ENCODE data around the gene AURKAIP1. TPM values are rescaled to one million over a fixed set of nuclear protein-coding genes. Genes with fewer than 3 reads are reported as not detected.

The AURKAIP1 gene
- total and polyA plus RNA-seq, 2 of the 13 experiments (the other 11 are each of a cell fraction or from before 2014, with no cell fraction given), result 69.5 to 175 TPM

DNA sequence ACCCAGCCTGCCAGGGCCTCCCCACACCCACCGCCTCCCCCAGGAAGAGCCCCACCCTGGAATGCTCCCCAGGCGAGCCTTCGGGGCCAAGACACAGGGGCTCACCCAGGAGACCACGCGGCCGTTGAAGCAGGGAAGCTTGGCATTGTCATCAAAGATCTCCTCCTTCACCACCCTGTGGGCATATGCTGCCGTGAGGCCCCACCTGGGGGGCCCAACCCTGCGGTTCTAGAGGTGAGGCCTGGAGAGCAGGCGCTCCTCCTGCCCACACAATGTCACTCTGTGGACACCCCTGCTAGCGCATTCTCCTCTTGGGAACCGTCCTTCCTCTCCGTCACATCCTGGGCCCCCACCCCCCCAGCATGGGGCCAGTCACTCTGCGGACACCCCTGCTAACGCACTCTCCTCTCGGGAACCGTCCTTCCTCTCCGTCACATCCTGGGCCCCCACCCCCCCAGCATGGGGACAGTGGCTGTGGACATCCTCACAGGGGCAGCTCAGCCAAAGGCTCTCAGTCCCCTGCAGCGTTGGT is 32.4 kb downstream of the AURKAIP1 start (continued):
- TF ChIP-seq, protein P1, sequence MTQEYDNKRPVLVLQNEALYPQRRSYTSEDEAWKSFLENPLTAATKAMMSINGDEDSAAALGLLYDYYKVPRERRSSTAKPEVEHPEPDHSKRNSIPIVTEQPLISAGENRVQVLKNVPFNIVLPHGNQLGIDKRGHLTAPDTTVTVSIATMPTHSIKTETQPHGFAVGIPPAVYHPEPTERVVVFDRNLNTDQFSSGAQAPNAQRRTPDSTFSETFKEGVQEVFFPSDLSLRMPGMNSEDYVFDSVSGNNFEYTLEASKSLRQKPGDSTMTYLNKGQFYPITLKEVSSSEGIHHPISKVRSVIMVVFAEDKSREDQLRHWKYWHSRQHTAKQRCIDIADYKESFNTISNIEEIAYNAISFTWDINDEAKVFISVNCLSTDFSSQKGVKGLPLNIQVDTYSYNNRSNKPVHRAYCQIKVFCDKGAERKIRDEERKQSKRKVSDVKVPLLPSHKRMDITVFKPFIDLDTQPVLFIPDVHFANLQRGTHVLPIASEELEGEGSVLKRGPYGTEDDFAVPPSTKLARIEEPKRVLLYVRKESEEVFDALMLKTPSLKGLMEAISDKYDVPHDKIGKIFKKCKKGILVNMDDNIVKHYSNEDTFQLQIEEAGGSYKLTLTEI (CRISPR knock-in tag; conservative IDR thresholded peaks at IDR 0.05), result no peak
- no peak for TF ChIP-seq MLLT10 (CRISPR knock-in tag; IDR thresholded peaks at IDR 0.05)

DNA sequence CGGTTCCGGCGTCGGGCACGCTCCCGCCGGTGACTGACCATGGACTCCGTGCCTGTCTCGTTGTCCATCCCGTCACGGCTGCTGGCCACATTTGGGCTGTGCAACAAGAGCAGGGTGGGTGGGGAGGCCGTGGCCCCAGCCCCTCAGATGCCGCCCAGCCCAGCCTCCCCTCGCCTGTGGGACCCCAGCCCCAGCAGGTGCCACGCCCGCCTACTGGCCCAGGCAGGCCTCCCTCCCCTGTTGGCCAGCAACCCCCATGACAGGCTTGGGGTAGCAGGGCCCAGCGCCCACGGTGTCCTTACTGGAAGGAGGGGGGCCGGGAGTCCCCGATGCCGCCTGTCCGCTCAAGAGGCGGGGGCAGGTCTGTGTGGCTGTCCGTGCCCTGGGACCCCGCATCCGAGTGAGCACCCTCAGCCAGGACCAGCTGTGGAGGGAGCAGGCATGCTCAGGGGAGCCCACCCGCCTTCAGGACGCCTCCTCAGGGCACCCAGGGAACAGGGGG is 32.9 kb downstream of the AURKAIP1 start:
- no peak for ATAC-seq
- Histone ChIP-seq H3K79me2 (ENCODE audit: insufficient read depth, low read length) (peaks cover 32% of the 10 kb centered on the region), H3K4me3 (replicated peaks in 1 of 3; ENCODE audit: insufficient read depth in 1 of 3, low read depth in 2 of 3, low read length in 3 of 3) (no peak overlapping the region), H3K36me3 (replicated peaks in 1 of 2; ENCODE audit: control insufficient read depth in 1 of 2, insufficient read depth in 2 of 2, low read length in 2 of 2) (peaks cover 13 to 26% of the 10 kb centered on the region in 2 experiments), H4K20me1 (ENCODE audit: insufficient read depth, low read length) (peaks cover 22% of the 10 kb centered on the region; the same call in 1 of the 2 replicates), H3K4me1 (ENCODE audit: insufficient read depth, low read length) (peaks cover 37% of the 10 kb centered on the region), H3K27me3 (ENCODE audit: control insufficient read depth in 1 of 2, insufficient read depth in 2 of 2, low read length in 2 of 2) (no peaks in the 10 kb centered on the region), H2AFZ (ENCODE audit: low read length) (no peak overlapping the region), H3K9ac (ENCODE audit: insufficient read depth, low read depth, low read length) (no peak overlapping the region), H3K4me2 (ENCODE audit: low read depth, low read length) (no peak overlapping the region), H3K27ac (ENCODE audit: extremely low read length, insufficient read depth, low read length) (no peak overlapping the region), H3K9me3 (ENCODE audit: low read length) (no peaks in the 10 kb centered on the region)
- 100% methylated on average over 13 of the region's 28 CpGs for WGBS (ENCODE audit: low lambda C conversion rate)
- in situ Hi-C loops (cut with HindIII; ENCODE audit: extremely low pct_ligation_motif_present, low pct_unique_long_range_greater_than_20kb) (no loop called here), intact Hi-C loops (cut with micrococcal nuclease; ENCODE audit: unreplicated experiment) (no loop called here)
- no peak for TF ChIP-seq NCOR1 (IDR thresholded peaks at IDR 0.05; ENCODE audit: borderline replicate concordance, low read length)
- peak; percentile 60; the same call in 1 of the 2 replicates for TF ChIP-seq RBFOX2 (IDR thresholded peaks at IDR 0.05; ENCODE audit: low read depth, low read length)
- TF ChIP-seq FOXK1 (CRISPR knock-in tag; IDR thresholded peaks at IDR 0.05; ENCODE audit: borderline replicate concordance, low read depth), result no peak
- TF ChIP-seq, protein P2, sequence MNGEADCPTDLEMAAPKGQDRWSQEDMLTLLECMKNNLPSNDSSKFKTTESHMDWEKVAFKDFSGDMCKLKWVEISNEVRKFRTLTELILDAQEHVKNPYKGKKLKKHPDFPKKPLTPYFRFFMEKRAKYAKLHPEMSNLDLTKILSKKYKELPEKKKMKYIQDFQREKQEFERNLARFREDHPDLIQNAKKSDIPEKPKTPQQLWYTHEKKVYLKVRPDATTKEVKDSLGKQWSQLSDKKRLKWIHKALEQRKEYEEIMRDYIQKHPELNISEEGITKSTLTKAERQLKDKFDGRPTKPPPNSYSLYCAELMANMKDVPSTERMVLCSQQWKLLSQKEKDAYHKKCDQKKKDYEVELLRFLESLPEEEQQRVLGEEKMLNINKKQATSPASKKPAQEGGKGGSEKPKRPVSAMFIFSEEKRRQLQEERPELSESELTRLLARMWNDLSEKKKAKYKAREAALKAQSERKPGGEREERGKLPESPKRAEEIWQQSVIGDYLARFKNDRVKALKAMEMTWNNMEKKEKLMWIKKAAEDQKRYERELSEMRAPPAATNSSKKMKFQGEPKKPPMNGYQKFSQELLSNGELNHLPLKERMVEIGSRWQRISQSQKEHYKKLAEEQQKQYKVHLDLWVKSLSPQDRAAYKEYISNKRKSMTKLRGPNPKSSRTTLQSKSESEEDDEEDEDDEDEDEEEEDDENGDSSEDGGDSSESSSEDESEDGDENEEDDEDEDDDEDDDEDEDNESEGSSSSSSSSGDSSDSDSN (CRISPR knock-in tag; IDR thresholded peaks at IDR 0.05), result no peak
- no peak for FAIRE-seq
- POLR2A ChIA-PET, result no interaction called here
- no TSS peak for BruUV-seq (replicated peaks)
- DNase-seq (ENCODE audit: low spot score), result no peak
- CTCF ChIA-PET (ENCODE audit: low intra/inter-chr PET ratio, low total read pairs), result no interaction called here
